Lower lobe of right lung (tissue), 2 donors: ENCODE measurements around the gene SLC44A5. TPM values are rescaled to one million over a fixed set of nuclear protein-coding genes. Genes with fewer than 3 reads are reported as not detected.

ENCODE experiments used
- ATAC-seq, 2 donors: fragments of 200-7000 bp; cut with Tn5 transposase; one replicate each; pipeline ENCODE4 v1.9.1; 2020 to 2022; ENCODE audit warnings: mild to moderate bottlenecking in 2 of 2, moderate library complexity in 2 of 2
- DNase-seq: peaks from one replicate; pipeline ENCODE4 v3.0.0-alpha.2; 2020
- H3K27ac ChIP-seq: fragments of 200-600 bp; one replicate; pipeline ENCODE4 v1.8.0; 2022
- H3K27me3 ChIP-seq: fragments of 200-600 bp; one replicate; pipeline ENCODE4 v1.8.0; 2022; ENCODE audit warnings: low read depth
- H3K36me3 ChIP-seq: fragments of 200-600 bp; one replicate; pipeline ENCODE4 v1.8.0; 2022; ENCODE audit warnings: mild to moderate bottlenecking
- H3K4me1 ChIP-seq: fragments of 200-600 bp; one replicate; pipeline ENCODE4 v1.8.0; 2022
- H3K4me3 ChIP-seq: fragments of 200-600 bp; one replicate; pipeline ENCODE4 v1.8.0; 2022; ENCODE audit warnings: mild to moderate bottlenecking
- H3K9me3 ChIP-seq: fragments of 200-600 bp; one replicate; pipeline ENCODE4 v1.8.0; 2022
- intact Hi-C: fragments of 100-400 bp; cut with DNase I; formaldehyde crosslinking; loops from one replicate; pipeline ENCODE4 v1.11.0; 2022
- total RNA-seq: library from RNA; stranded (reverse); fragmentation: NEBNext Ultra II Directional; extraction: Animal tissue kit (Norgen Biotek cat#: 25700); gene quantifications from one replicate; pipeline ENCODE4 v1.2.1, GENCODE V29; 2021
- TF ChIP-seq, protein P1 (sequence below): fragments of 200-600 bp; IDR thresholded peaks from one replicate; pipeline ENCODE4 v1.8.0; 2022; ENCODE audit warnings: antibody characterized with exemption, mild to moderate bottlenecking
- donor health status: DM: no; HTN: yes; CAD: no; lungs with severe emphysema.

SLC44A5 gene
- total RNA-seq, 1 donor from 2014 or later: 0.47 TPM

GRCh38 chr1:75503221-75503974, 107.5 kb downstream of the SLC44A5 start:
- Histone ChIP-seq H3K27ac (no peak overlapping the region), H3K36me3 (no peaks in the 10 kb centered on the region), H3K9me3 (no peaks in the 10 kb centered on the region), H3K4me3 (no peak overlapping the region), H3K4me1 (no peaks in the 10 kb centered on the region), H3K27me3 (no peaks in the 10 kb centered on the region)
- TF ChIP-seq, protein P1, sequence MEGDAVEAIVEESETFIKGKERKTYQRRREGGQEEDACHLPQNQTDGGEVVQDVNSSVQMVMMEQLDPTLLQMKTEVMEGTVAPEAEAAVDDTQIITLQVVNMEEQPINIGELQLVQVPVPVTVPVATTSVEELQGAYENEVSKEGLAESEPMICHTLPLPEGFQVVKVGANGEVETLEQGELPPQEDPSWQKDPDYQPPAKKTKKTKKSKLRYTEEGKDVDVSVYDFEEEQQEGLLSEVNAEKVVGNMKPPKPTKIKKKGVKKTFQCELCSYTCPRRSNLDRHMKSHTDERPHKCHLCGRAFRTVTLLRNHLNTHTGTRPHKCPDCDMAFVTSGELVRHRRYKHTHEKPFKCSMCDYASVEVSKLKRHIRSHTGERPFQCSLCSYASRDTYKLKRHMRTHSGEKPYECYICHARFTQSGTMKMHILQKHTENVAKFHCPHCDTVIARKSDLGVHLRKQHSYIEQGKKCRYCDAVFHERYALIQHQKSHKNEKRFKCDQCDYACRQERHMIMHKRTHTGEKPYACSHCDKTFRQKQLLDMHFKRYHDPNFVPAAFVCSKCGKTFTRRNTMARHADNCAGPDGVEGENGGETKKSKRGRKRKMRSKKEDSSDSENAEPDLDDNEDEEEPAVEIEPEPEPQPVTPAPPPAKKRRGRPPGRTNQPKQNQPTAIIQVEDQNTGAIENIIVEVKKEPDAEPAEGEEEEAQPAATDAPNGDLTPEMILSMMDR: no peak
- DNase-seq (no peak), ATAC-seq (no peak)
- intact Hi-C loops: no loop called here

- intact Hi-C loops: no loop called here
- TF ChIP-seq, protein P1: no peak
- Histone ChIP-seq H3K27ac (no peak overlapping the region), H3K4me3 (no peak overlapping the region), H3K4me1 (no peaks in the 10 kb centered on the region), H3K36me3 (no peaks in the 10 kb centered on the region), H3K27me3 (no peaks in the 10 kb centered on the region), H3K9me3 (no peaks in the 10 kb centered on the region)
- DNase-seq (no peak), ATAC-seq (no peak)
Observed at GRCh38 chr1:75502776-75503175, 108.1 kb downstream of the SLC44A5 start.

DNA sequence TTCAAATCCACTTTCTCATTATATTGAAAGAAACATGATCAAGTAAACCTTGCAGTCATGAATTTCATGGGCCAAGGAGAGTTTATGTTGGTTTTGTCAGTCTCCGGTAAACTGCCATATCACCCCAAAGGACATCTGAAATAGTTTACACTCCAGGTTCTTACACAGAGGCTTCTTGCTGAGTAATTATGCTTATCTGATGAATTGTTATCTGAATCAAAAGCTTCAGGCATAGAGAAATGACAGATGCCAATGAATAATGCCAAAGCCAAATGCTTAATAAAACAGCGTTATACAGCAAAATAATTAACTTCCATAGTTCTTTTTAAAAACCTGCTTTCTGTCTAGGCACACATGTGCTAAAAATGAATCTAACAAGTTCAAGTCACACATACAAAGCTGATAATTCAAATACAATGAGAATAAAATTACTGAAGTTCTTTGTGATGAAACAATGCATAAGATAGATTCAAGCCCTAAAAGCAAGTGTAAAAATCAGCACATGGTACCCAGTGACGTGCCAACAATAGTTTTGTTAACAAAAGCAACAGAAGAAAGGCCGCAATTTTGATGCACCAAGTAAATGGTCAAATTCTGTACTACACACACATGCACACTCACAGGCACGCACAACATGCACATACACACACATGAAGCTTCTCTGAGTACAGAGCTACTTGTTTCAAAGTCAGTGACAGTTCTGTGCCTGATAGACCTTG, 109.2 kb downstream of the SLC44A5 start:
- TF ChIP-seq, protein P1: no peak

DNA sequence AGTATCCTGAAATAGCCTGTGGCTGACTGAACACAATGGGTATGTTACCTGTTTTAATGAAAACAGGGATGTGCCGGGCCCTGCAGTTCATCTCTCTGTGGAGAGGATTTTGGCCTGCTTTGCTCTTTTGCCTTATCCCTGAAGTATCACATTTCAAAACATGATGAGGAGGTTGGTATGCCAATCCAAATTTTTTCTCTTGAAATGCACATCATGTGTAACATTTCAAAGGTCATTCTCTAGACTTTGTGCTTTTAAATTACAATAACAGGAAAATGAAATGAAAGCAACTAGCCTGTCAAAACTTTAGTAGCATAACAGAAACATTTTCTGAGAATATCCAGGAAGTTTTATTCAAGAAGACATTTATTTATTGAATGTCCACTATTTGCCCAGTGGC, 118.9 kb downstream of the SLC44A5 start:
- Histone ChIP-seq H3K9me3 (peaks cover 3% of the 10 kb centered on the region), H3K4me1 (no peaks in the 10 kb centered on the region), H3K36me3 (no peaks in the 10 kb centered on the region), H3K4me3 (no peak overlapping the region), H3K27me3 (no peaks in the 10 kb centered on the region), H3K27ac (no peak overlapping the region)
- intact Hi-C loops: no loop called here
- TF ChIP-seq, protein P1: no peak
- no peak for DNase-seq
- ATAC-seq: no peak

More for the DNA sequence above, 109.2 kb downstream of the SLC44A5 start:
- DNase-seq (no peak), ATAC-seq (no peak)
- no peaks in the 10 kb centered on the region for H3K36me3 ChIP-seq
- intact Hi-C loops: no loop called here
- H3K27me3 ChIP-seq: no peaks in the 10 kb centered on the region
- no peak overlapping the region for H3K4me3 ChIP-seq
- H3K27ac ChIP-seq: no peak overlapping the region
- no peaks in the 10 kb centered on the region for H3K4me1 ChIP-seq
- no peaks in the 10 kb centered on the region for H3K9me3 ChIP-seq

DNA sequence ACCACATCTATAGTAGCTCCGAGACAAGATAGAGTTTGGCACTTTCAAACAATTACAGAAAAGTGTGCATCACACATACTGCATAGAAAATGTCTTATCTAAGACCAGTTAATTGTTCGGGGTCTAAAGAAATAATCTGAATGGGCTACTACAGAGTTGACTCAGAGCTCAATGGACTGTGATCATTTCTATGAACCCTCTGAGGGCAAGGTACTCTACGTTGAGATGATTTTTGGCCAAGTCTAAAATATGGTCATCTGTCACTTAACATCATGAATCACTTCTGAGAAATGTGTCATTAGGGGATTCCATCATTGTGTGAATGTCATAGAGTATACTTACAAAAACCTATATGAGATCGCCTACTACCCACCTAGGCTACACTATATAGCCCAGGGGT, 123.5 kb downstream of the SLC44A5 start:
- DNase-seq (no peak), ATAC-seq (no peak)
- intact Hi-C loops: no loop called here
- Histone ChIP-seq H3K27me3 (no peaks in the 10 kb centered on the region), H3K36me3 (no peaks in the 10 kb centered on the region), H3K27ac (no peak overlapping the region), H3K9me3 (no peaks in the 10 kb centered on the region), H3K4me3 (no peak overlapping the region), H3K4me1 (no peaks in the 10 kb centered on the region)
- TF ChIP-seq, protein P1: no peak
